GM13976 (cell line): Measurements from ENCODE around the gene JMJD6.
"Not testable (repeated sequence)": the region's sequence is repeated elsewhere in the genome, so short reads cannot be mapped to it uniquely, and the experiment has no call there.

Experiments used
- DNase-seq: peaks from one replicate; pipeline ENCODE4 v3.0.0; 2012; ENCODE audit warnings: low spot score
- CTCF ChIP-seq: IDR thresholded peaks from 2 replicates; pipeline ENCODE4 v1.5.1; 2012; ENCODE audit warnings: borderline replicate concordance, mild to moderate bottlenecking; ENCODE audit not compliant: insufficient read depth; ENCODE audit errors: extremely low read depth, missing control alignments, control extremely low read depth
- in situ Hi-C: fragments of 300-500 bp; cut with MboI; formaldehyde crosslinking; loops from one replicate; pipeline ENCODE4 v1.12.0; 2022; ENCODE audit warnings: low sequenced_read_pairs, mixed read lengths, inconsistent platforms; ENCODE audit not compliant: unreplicated experiment

JMJD6 gene

GRCh38 chr17:76753061-76753961 lies 26.9 kb upstream of the JMJD6 start:
- in situ Hi-C loops, result no loop called here
- TF ChIP-seq CTCF, result no peak
- DNase-seq, result no peak

GRCh38 chr17:76752006-76752405 lies 25.6 kb upstream of the JMJD6 start:
- TF ChIP-seq CTCF, result no peak
- in situ Hi-C loops, result no loop called here
- DNase-seq, result no peak

DNA sequence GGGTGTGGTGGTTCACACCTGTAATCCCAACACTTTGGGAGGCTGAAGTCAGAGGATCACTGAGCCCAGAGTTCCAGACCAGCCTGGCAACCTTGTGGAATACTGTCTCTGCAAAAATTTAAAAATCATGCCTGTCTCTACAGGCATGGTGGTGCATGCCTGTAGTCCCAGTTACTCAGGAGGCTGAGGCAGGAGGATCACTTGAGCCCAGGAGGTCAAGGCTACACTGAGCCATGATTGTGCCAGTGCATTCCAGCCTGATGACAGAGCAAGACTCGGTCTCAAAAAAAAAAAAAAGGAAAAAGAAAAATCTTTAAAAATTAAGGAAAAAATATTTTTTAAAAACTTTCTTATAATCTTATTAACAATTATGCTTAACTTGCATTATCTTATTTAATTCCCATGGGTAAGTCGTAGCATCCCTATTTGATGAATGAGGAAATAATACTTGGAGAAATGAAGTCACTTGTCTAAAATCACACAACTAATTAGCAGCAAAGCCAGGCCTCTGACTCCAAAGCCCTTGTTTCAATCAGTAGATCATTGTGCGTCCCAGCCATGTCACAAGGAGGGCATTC lies 25.1 kb upstream of the JMJD6 start:
- in situ Hi-C loops, result no loop called here
- no peak for DNase-seq
- TF ChIP-seq CTCF, result no peak

GRCh38 chr17:76748657-76749056 lies 22.3 kb upstream of the JMJD6 start:
- in situ Hi-C loops, result no loop called here

DNA sequence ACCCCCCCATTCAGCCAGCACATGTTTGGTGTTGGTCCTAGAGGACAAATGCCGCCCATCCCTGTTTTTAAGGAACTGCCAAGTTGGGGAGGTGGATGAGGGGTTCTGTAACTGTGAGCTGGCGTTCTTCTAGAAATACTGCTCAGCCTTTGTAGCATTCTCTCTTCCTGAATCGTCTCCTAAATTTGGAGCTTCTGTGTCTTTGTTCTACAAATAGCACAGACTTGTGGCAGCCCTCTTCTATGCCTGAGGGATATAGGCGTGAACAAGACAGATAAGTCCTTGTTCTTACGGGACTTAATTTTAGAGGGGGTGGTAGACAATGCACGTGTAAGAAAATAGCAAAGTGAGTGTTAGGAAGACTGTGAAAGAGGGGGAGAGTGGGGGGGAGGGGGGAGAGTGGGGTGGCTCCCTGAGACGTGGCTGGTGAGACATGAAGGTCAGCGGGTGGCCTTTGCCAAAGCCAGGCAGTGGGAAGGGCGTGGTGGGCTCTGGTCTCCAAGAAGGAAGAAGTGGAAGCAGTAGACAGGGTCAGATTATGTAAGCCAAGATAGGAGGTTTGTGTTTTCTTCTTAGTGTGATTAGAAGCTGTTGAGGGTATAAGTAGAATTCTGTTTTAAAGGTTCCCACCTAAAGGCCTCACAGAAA lies 21.4 kb upstream of the JMJD6 start:
- in situ Hi-C loops, result no loop called here
- DNase-seq, result no peak
- no peak for TF ChIP-seq CTCF

More at GRCh38 chr17:76748657-76749056, 22.3 kb upstream of the JMJD6 start:
- TF ChIP-seq CTCF, result no peak
- no peak for DNase-seq

- in situ Hi-C loops, DNase-seq: not testable (repeated sequence)
These were observed 19.4 kb upstream of the JMJD6 start for GRCh38 chr17:76745785-76746184.

GRCh38 chr17:76744747-76745146 lies 18.3 kb upstream of the JMJD6 start:
- no peak for DNase-seq
- no peak for TF ChIP-seq CTCF
- in situ Hi-C loops, result no loop called here
